ENCODE results near the gene CLTC.
"Not testable (repeated sequence)": the region's sequence is repeated elsewhere in the genome, so short reads cannot be mapped to it uniquely, and the experiment has no call there.

Gene CLTC

GRCh38 chr17:59619298-59620063 is at the start of gene CLTC:
CLTC (plus strand) TSS chr17:59619895; CDS start chr17:59620132, 237 bp downstream.
- H3K4me1 ChIP-seq (ENCODE audit: control insufficient read depth, insufficient read depth, low read length): peaks cover 4% of the 10 kb centered on the region
- H3K4me3 ChIP-seq (ENCODE audit: low read length in 2 of 2): peak within 1 kb of the TSS; percentile 92 to 96
- no peaks in the 10 kb centered on the region for H3K9me3 ChIP-seq (ENCODE audit: control insufficient read depth in 2 of 2, low read length in 2 of 2)
- no peaks in the 10 kb centered on the region for H3K27me3 ChIP-seq (ENCODE audit: control insufficient read depth in 1 of 2, insufficient read depth in 2 of 2, low read length in 2 of 2)
- H3K9ac ChIP-seq (ENCODE audit: low read length in 2 of 2): peak within 1 kb of the TSS; percentile 99 to 100
- H3K36me3 ChIP-seq (ENCODE audit: control insufficient read depth in 2 of 2, insufficient read depth in 2 of 2, low read length in 2 of 2): no peaks in the 10 kb centered on the region
- H3K27ac ChIP-seq (ENCODE audit: low read length): peak within 1 kb of the TSS; percentile 98

- no peaks in the 10 kb centered on the region for H3K27me3 ChIP-seq (ENCODE audit: control insufficient read depth in 1 of 2, insufficient read depth in 2 of 2, low read length in 2 of 2)
- no peak overlapping the region for H3K27ac ChIP-seq (ENCODE audit: low read length)
- H3K9ac ChIP-seq (ENCODE audit: low read length in 2 of 2): no peak overlapping the region
- no peaks in the 10 kb centered on the region for H3K9me3 ChIP-seq (ENCODE audit: control insufficient read depth in 2 of 2, low read length in 2 of 2)
- no peak overlapping the region for H3K4me3 ChIP-seq (ENCODE audit: low read length in 2 of 2)
- no peaks in the 10 kb centered on the region for H3K4me1 ChIP-seq (ENCODE audit: control insufficient read depth, insufficient read depth, low read length)
- H3K36me3 ChIP-seq (ENCODE audit: control insufficient read depth in 2 of 2, insufficient read depth in 2 of 2, low read length in 2 of 2): no peaks in the 10 kb centered on the region
Observed at GRCh38 chr17:59572301-59572924, 47.3 kb upstream of the CLTC start.

- not testable (repeated sequence) for H3K4me1 ChIP-seq (ENCODE audit: control insufficient read depth, insufficient read depth, low read length); H3K27me3 ChIP-seq (ENCODE audit: control insufficient read depth in 1 of 2, insufficient read depth in 2 of 2, low read length in 2 of 2); H3K36me3 ChIP-seq (ENCODE audit: control insufficient read depth in 2 of 2, insufficient read depth in 2 of 2, low read length in 2 of 2); H3K27ac ChIP-seq (ENCODE audit: low read length); H3K9me3 ChIP-seq (ENCODE audit: control insufficient read depth in 2 of 2, low read length in 2 of 2); H3K4me3 ChIP-seq (ENCODE audit: low read length in 2 of 2); H3K9ac ChIP-seq (ENCODE audit: low read length in 2 of 2)
Observed at GRCh38 chr17:59584168-59584567, 35.5 kb upstream of the CLTC start.

- Histone ChIP-seq H3K4me1 (ENCODE audit: control insufficient read depth, insufficient read depth, low read length) (no peaks in the 10 kb centered on the region), H3K9me3 (ENCODE audit: control insufficient read depth in 2 of 2, low read length in 2 of 2) (no peaks in the 10 kb centered on the region), H3K36me3 (ENCODE audit: control insufficient read depth in 2 of 2, insufficient read depth in 2 of 2, low read length in 2 of 2) (peaks cover 19 to 20% of the 10 kb centered on the region in 2 donors), H3K27ac (ENCODE audit: low read length) (no peak overlapping the region), H3K27me3 (ENCODE audit: control insufficient read depth in 1 of 2, insufficient read depth in 2 of 2, low read length in 2 of 2) (no peaks in the 10 kb centered on the region), H3K4me3 (ENCODE audit: low read length in 2 of 2) (no peak overlapping the region), H3K9ac (ENCODE audit: low read length in 2 of 2) (no peak overlapping the region)
Observed at GRCh38 chr17:59600169-59600568, 19.5 kb upstream of the CLTC start.

- no peaks in the 10 kb centered on the region for H3K9me3 ChIP-seq (ENCODE audit: control insufficient read depth in 2 of 2, low read length in 2 of 2)
- no peaks in the 10 kb centered on the region for H3K27me3 ChIP-seq (ENCODE audit: control insufficient read depth in 1 of 2, insufficient read depth in 2 of 2, low read length in 2 of 2)
- H3K36me3 ChIP-seq (ENCODE audit: control insufficient read depth in 2 of 2, insufficient read depth in 2 of 2, low read length in 2 of 2): peaks cover 25 to 26% of the 10 kb centered on the region in 2 donors
- H3K27ac ChIP-seq (ENCODE audit: low read length): no peak overlapping the region
- no peak overlapping the region for H3K4me3 ChIP-seq (ENCODE audit: low read length in 2 of 2)
- no peaks in the 10 kb centered on the region for H3K4me1 ChIP-seq (ENCODE audit: control insufficient read depth, insufficient read depth, low read length)
- no peak overlapping the region for H3K9ac ChIP-seq (ENCODE audit: low read length in 2 of 2)
Observed at GRCh38 chr17:59601130-59601529, 18.6 kb upstream of the CLTC start.

GRCh38 chr17:59607061-59607460 is 12.6 kb upstream of the CLTC start:
- Histone ChIP-seq H3K9ac (ENCODE audit: low read length in 2 of 2) (no peak overlapping the region), H3K36me3 (ENCODE audit: control insufficient read depth in 2 of 2, insufficient read depth in 2 of 2, low read length in 2 of 2) (peaks cover 25 to 29% of the 10 kb centered on the region in 2 donors), H3K27me3 (ENCODE audit: control insufficient read depth in 1 of 2, insufficient read depth in 2 of 2, low read length in 2 of 2) (no peaks in the 10 kb centered on the region), H3K4me3 (ENCODE audit: low read length in 2 of 2) (no peak overlapping the region), H3K4me1 (ENCODE audit: control insufficient read depth, insufficient read depth, low read length) (no peaks in the 10 kb centered on the region), H3K9me3 (ENCODE audit: control insufficient read depth in 2 of 2, low read length in 2 of 2) (no peaks in the 10 kb centered on the region), H3K27ac (ENCODE audit: low read length) (no peak overlapping the region)

GRCh38 chr17:59607817-59608403 is 11.8 kb upstream of the CLTC start:
- H3K27ac ChIP-seq (ENCODE audit: low read length): no peak overlapping the region
- no peak overlapping the region for H3K9ac ChIP-seq (ENCODE audit: low read length in 2 of 2)
- no peaks in the 10 kb centered on the region for H3K27me3 ChIP-seq (ENCODE audit: control insufficient read depth in 1 of 2, insufficient read depth in 2 of 2, low read length in 2 of 2)
- no peaks in the 10 kb centered on the region for H3K9me3 ChIP-seq (ENCODE audit: control insufficient read depth in 2 of 2, low read length in 2 of 2)
- no peaks in the 10 kb centered on the region for H3K4me1 ChIP-seq (ENCODE audit: control insufficient read depth, insufficient read depth, low read length)
- no peak overlapping the region for H3K4me3 ChIP-seq (ENCODE audit: low read length in 2 of 2)
- peaks cover 17 to 21% of the 10 kb centered on the region in 2 donors for H3K36me3 ChIP-seq (ENCODE audit: control insufficient read depth in 2 of 2, insufficient read depth in 2 of 2, low read length in 2 of 2)

GRCh38 chr17:59611503-59611902 is 8.2 kb upstream of the CLTC start:
- Histone ChIP-seq H3K9me3 (ENCODE audit: control insufficient read depth in 2 of 2, low read length in 2 of 2) (no peaks in the 10 kb centered on the region), H3K4me1 (ENCODE audit: control insufficient read depth, insufficient read depth, low read length) (no peaks in the 10 kb centered on the region), H3K4me3 (ENCODE audit: low read length in 2 of 2) (no peak overlapping the region), H3K36me3 (ENCODE audit: control insufficient read depth in 2 of 2, insufficient read depth in 2 of 2, low read length in 2 of 2) (peaks cover 3 to 13% of the 10 kb centered on the region in 2 donors), H3K27ac (ENCODE audit: low read length) (no peak overlapping the region), H3K27me3 (ENCODE audit: control insufficient read depth in 1 of 2, insufficient read depth in 2 of 2, low read length in 2 of 2) (no peaks in the 10 kb centered on the region), H3K9ac (ENCODE audit: low read length in 2 of 2) (no peak overlapping the region)

- Histone ChIP-seq H3K27ac (ENCODE audit: low read length) (no peak overlapping the region), H3K9me3 (ENCODE audit: control insufficient read depth in 2 of 2, low read length in 2 of 2) (no peaks in the 10 kb centered on the region), H3K36me3 (ENCODE audit: control insufficient read depth in 2 of 2, insufficient read depth in 2 of 2, low read length in 2 of 2) (no peaks in the 10 kb centered on the region), H3K4me3 (ENCODE audit: low read length in 2 of 2) (no peak overlapping the region), H3K4me1 (ENCODE audit: control insufficient read depth, insufficient read depth, low read length) (peaks cover 4% of the 10 kb centered on the region), H3K27me3 (ENCODE audit: control insufficient read depth in 1 of 2, insufficient read depth in 2 of 2, low read length in 2 of 2) (no peaks in the 10 kb centered on the region), H3K9ac (ENCODE audit: low read length in 2 of 2) (no peak overlapping the region)
Observed at GRCh38 chr17:59616253-59616920, 3.3 kb upstream of the CLTC start.

GRCh38 chr17:59617156-59617732 is 2.5 kb upstream of the CLTC start:
- Histone ChIP-seq H3K4me1 (ENCODE audit: control insufficient read depth, insufficient read depth, low read length) (peaks cover 4% of the 10 kb centered on the region), H3K27me3 (ENCODE audit: control insufficient read depth in 1 of 2, insufficient read depth in 2 of 2, low read length in 2 of 2) (no peaks in the 10 kb centered on the region), H3K36me3 (ENCODE audit: control insufficient read depth in 2 of 2, insufficient read depth in 2 of 2, low read length in 2 of 2) (no peaks in the 10 kb centered on the region), H3K9ac (ENCODE audit: low read length in 2 of 2) (no peak overlapping the region), H3K4me3 (ENCODE audit: low read length in 2 of 2) (no peak overlapping the region), H3K9me3 (ENCODE audit: control insufficient read depth in 2 of 2, low read length in 2 of 2) (no peaks in the 10 kb centered on the region), H3K27ac (ENCODE audit: low read length) (no peak overlapping the region)
